ENCODE data around the gene KIAA2012. TPM values are rescaled to one million over a fixed set of nuclear protein-coding genes. Genes with fewer than 3 reads are reported as not detected.

The KIAA2012 gene
- polyA plus RNA-seq, 3 donors = not detected

DNA sequence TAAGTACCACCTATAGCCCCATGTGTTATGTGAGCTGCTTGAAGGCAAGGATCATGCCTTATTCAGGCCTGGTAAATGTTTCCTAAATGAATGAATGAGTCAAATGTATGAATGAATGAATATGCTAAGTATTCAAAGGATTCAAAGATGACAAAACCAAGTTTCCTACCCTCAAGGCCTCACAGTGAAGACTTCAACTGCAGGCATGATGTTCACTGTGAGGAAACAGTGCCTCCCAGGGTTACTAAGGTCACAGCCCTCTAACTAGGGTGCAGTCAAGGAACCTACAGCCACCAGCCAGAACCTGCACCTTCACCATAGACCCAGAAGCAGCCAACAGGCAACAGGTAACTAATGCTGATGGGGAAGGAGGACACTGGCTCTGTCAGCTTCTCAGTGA lies 96.1 kb downstream of the KIAA2012 start:
- H3K9ac ChIP-seq (ENCODE audit: insufficient read depth, low read length, poor library complexity, severe bottlenecking) = no peak overlapping the region
- H3K36me3 ChIP-seq (replicated peaks in 1 of 2; ENCODE audit: control insufficient read depth in 1 of 2, insufficient read depth in 2 of 2, low read length in 2 of 2) = no peaks in the 10 kb centered on the region
- H3K36me3 Mint-ChIP-seq = no peaks in the 10 kb centered on the region
- no peaks in the 10 kb centered on the region for H3K9me3 ChIP-seq (replicated peaks in 1 of 2; ENCODE audit: control insufficient read depth in 1 of 2, insufficient read depth in 1 of 2, low read length in 2 of 2)
- H3K4me3 ChIP-seq (replicated peaks in 1 of 3; ENCODE audit: low read depth in 2 of 3, low read length in 3 of 3) = no peak overlapping the region
- H3K4me1 Mint-ChIP-seq = peaks cover 11% of the 10 kb centered on the region
- H3K27ac ChIP-seq (ENCODE audit: low read depth in 1 of 2, low read length in 2 of 2) = no peak overlapping the region
- no peak overlapping the region for H2AFZ ChIP-seq (ENCODE audit: insufficient read depth, low read depth, low read length, poor library complexity, severe bottlenecking)
- H3K4me2 ChIP-seq (replicated peaks; ENCODE audit: extremely low read depth, low read length, poor library complexity, severe bottlenecking) = no peak overlapping the region
- peaks cover 0 to 1% (median 0%) of the 10 kb centered on the region in 7 donors for H3K9me3 Mint-ChIP-seq
- peaks cover 14 to 25% (median 16%) of the 10 kb centered on the region in 3 donors for H3K27me3 Mint-ChIP-seq (ENCODE audit: low read depth in 3 of 3)
- peaks cover 0 to 17% of the 10 kb centered on the region in 2 donors for H3K27me3 ChIP-seq (ENCODE audit: control insufficient read depth in 2 of 2, insufficient read depth in 2 of 2, low read length in 2 of 2)
- H3K4me1 ChIP-seq (ENCODE audit: control insufficient read depth in 1 of 2, insufficient read depth in 2 of 2, low read length in 2 of 2) = peaks cover 6% of the 10 kb centered on the region in 2 donors
- H4K20me1 ChIP-seq (ENCODE audit: insufficient read depth, low read length) = no peaks in the 10 kb centered on the region
- intact Hi-C loops (cut with micrococcal nuclease) = no loop called here
- H3K4me3 Mint-ChIP-seq = no peak overlapping the region
- no peak overlapping the region for H3K27ac Mint-ChIP-seq
- no peak for DNase-seq
- TF ChIP-seq, protein P1, sequence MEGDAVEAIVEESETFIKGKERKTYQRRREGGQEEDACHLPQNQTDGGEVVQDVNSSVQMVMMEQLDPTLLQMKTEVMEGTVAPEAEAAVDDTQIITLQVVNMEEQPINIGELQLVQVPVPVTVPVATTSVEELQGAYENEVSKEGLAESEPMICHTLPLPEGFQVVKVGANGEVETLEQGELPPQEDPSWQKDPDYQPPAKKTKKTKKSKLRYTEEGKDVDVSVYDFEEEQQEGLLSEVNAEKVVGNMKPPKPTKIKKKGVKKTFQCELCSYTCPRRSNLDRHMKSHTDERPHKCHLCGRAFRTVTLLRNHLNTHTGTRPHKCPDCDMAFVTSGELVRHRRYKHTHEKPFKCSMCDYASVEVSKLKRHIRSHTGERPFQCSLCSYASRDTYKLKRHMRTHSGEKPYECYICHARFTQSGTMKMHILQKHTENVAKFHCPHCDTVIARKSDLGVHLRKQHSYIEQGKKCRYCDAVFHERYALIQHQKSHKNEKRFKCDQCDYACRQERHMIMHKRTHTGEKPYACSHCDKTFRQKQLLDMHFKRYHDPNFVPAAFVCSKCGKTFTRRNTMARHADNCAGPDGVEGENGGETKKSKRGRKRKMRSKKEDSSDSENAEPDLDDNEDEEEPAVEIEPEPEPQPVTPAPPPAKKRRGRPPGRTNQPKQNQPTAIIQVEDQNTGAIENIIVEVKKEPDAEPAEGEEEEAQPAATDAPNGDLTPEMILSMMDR (IDR thresholded peaks at IDR 0.05) = no peak
- H3K79me2 ChIP-seq (ENCODE audit: insufficient read depth, low read length) = no peaks in the 10 kb centered on the region

DNA sequence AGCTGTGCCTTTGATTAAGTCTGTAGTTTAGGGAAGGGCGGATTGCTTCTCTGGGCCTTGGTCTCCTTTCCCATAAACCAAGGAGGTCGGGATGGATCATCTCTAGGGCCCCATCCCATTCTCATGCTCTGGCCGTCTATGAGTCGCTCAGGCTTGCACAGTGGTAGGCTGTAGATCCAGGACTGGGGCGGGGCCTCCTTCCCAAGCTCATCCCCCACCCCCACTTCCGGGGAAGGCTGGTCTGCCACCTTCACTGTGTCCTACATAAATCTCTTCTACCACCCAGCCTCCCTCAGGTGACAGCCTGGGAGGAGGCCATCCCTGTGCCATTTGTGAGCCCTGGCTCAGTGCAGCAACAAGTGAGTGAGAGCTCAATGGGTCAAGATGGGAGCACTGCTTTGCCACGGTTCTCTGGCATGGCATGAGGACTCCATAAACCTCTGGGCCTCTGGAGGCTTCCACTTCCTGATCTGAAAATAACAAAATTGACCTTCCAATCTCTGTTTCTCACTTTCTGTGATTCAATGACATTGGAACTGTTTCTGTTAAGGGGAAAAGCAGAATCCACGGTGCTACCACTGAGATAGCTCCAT lies 96.9 kb downstream of the KIAA2012 start:
- DNase-seq = no peak
- 100% methylated on average over 4 of the region's 8 CpGs for WGBS (ENCODE audit: insufficient coverage)
- Histone ChIP-seq H2AFZ (ENCODE audit: insufficient read depth, low read depth, low read length, poor library complexity, severe bottlenecking) (peak overlapping the region; percentile 49), H3K9me3 (replicated peaks in 1 of 2; ENCODE audit: control insufficient read depth in 1 of 2, insufficient read depth in 1 of 2, low read length in 2 of 2) (no peaks in the 10 kb centered on the region), H3K27me3 (ENCODE audit: control insufficient read depth in 2 of 2, insufficient read depth in 2 of 2, low read length in 2 of 2) (peaks cover 0 to 17% of the 10 kb centered on the region in 2 donors), H3K27ac (ENCODE audit: low read depth in 1 of 2, low read length in 2 of 2) (no peak overlapping the region), H3K4me2 (replicated peaks; ENCODE audit: extremely low read depth, low read length, poor library complexity, severe bottlenecking) (no peak overlapping the region), H3K79me2 (ENCODE audit: insufficient read depth, low read length) (no peaks in the 10 kb centered on the region), H4K20me1 (ENCODE audit: insufficient read depth, low read length) (no peaks in the 10 kb centered on the region), H3K36me3 (replicated peaks in 1 of 2; ENCODE audit: control insufficient read depth in 1 of 2, insufficient read depth in 2 of 2, low read length in 2 of 2) (no peaks in the 10 kb centered on the region), H3K4me3 (replicated peaks in 1 of 3; ENCODE audit: low read depth in 2 of 3, low read length in 3 of 3) (no peak overlapping the region), H3K4me1 (ENCODE audit: control insufficient read depth in 1 of 2, insufficient read depth in 2 of 2, low read length in 2 of 2) (peaks cover 6% of the 10 kb centered on the region in 2 donors), H3K9ac (ENCODE audit: insufficient read depth, low read length, poor library complexity, severe bottlenecking) (no peak overlapping the region)
- peak overlapping the region in 1 of 7 donors; percentile 11 for H3K27ac Mint-ChIP-seq
- peaks cover 11% of the 10 kb centered on the region for H3K4me1 Mint-ChIP-seq
- peaks cover 14 to 25% (median 16%) of the 10 kb centered on the region in 3 donors for H3K27me3 Mint-ChIP-seq (ENCODE audit: low read depth in 3 of 3)
- peaks cover 0 to 1% (median 0%) of the 10 kb centered on the region in 7 donors for H3K9me3 Mint-ChIP-seq
- H3K36me3 Mint-ChIP-seq = no peaks in the 10 kb centered on the region
- intact Hi-C loops (cut with micrococcal nuclease) = loop anchor here in 1 of 2 donors (10.0 kb wide), 1 partner anchor 65 kb away; no protein-coding TSS in a partner anchor
- no peak overlapping the region for H3K4me3 Mint-ChIP-seq
- TF ChIP-seq, protein P1 (IDR thresholded peaks at IDR 0.05) = no peak

Measured in CD14-positive monocyte (primary cell).